HepG2 (cell line): ENCODE data around the gene MILR1. TPM values are rescaled to one million over a fixed set of nuclear protein-coding genes. Genes with fewer than 3 reads are reported as not detected.
A peak's percentile ranks its signal among the peaks of the same experiment; 100 is the strongest.

Experiments
- ARNTL ChIP-seq: sonication (generic); formaldehyde crosslinking; IDR thresholded peaks from 2 replicates; pipeline ENCODE4 v1.4.0; 2020; ENCODE audit warnings: mild to moderate bottlenecking, missing genetic modification reagents
- ATF3 ChIP-seq: sonication (generic); formaldehyde crosslinking; IDR thresholded peaks from 2 replicates; pipeline ENCODE4 v1.4.0; 2020; ENCODE audit warnings: missing genetic modification reagents
- CSRNP2 ChIP-seq: sonication (generic); formaldehyde crosslinking; conservative IDR thresholded peaks from 2 replicates; pipeline ENCODE4 v1.8.0; 2022; ENCODE audit warnings: low read depth, missing genetic modification reagents
- GRHL1 ChIP-seq: sonication (generic); formaldehyde crosslinking; conservative IDR thresholded peaks from 2 replicates; pipeline ENCODE4 v1.8.0; 2022; ENCODE audit warnings: missing genetic modification reagents
- LRRFIP1 ChIP-seq: sonication (generic); formaldehyde crosslinking; conservative IDR thresholded peaks from 2 replicates; pipeline ENCODE4 v1.4.0; 2020; ENCODE audit warnings: missing genetic modification reagents
- RCOR2 ChIP-seq: IDR thresholded peaks from 2 replicates; pipeline ENCODE4 v1.6.1; 2016; ENCODE audit warnings: missing biosample characterization, missing genetic modification reagents
- SOX5 ChIP-seq: IDR thresholded peaks from 2 replicates; pipeline ENCODE4 v1.6.1; 2016; ENCODE audit warnings: borderline replicate concordance
- SP4 ChIP-seq: sonication (generic); formaldehyde crosslinking; IDR thresholded peaks from 2 replicates; pipeline ENCODE4 v1.8.1; 2023; ENCODE audit warnings: mild to moderate bottlenecking, missing genetic modification reagents
- SUZ12 ChIP-seq: fragments of 150-350 bp; IDR thresholded peaks from 2 replicates; pipeline ENCODE4 v1.6.1; 2014; ENCODE audit warnings: low read depth, low read length
- TFDP2 ChIP-seq: sonication (generic); formaldehyde crosslinking; IDR thresholded peaks from 2 replicates; pipeline ENCODE4 v1.4.0; 2020; ENCODE audit warnings: missing genetic modification reagents
- ZBTB34 ChIP-seq: sonication (generic); formaldehyde crosslinking; IDR thresholded peaks from 2 replicates; pipeline ENCODE4 v1.8.0; 2022; ENCODE audit warnings: mild to moderate bottlenecking, missing genetic modification reagents
- ZHX1 ChIP-seq: sonication (generic); formaldehyde crosslinking; IDR thresholded peaks from 2 replicates; pipeline ENCODE4 v1.8.1; 2022; ENCODE audit warnings: low read depth, mild to moderate bottlenecking, missing genetic modification reagents
- ZMYM2 ChIP-seq: sonication (generic); formaldehyde crosslinking; IDR thresholded peaks from 2 replicates; pipeline ENCODE4 v1.8.0; 2022; ENCODE audit warnings: mild to moderate bottlenecking, missing genetic modification reagents
- ZNF224 ChIP-seq: sonication (generic); formaldehyde crosslinking; IDR thresholded peaks from 2 replicates; pipeline ENCODE4 v1.5.0; 2020; ENCODE audit warnings: mild to moderate bottlenecking, missing genetic modification reagents
- ZNF788 ChIP-seq: sonication (generic); formaldehyde crosslinking; IDR thresholded peaks from 2 replicates; pipeline ENCODE4 v1.5.0; 2020; ENCODE audit warnings: mild to moderate bottlenecking, missing genetic modification reagents, borderline replicate concordance
- polyA plus RNA-seq, 8 experiments: library from polyadenylated mRNA; depleted of rRNA in 3 of 8; stranded (reverse) in 7 of 8; unstranded in 1 of 8; fragments of >200 nt; fragmentation: Illumina TruSeq in 4 of 8; extraction: Trizol in 4 of 8; gene quantifications; 2 replicates each; pipeline versions ENCODE4 v1.2.1 to v1.2.3, GENCODE V29; 2011 to 2016; ENCODE audit warnings: low read depth in 4 of 8, missing spikeins in 1 of 8, mixed read lengths in 1 of 8; ENCODE audit not compliant: insufficient read depth in 1 of 8
- total RNA-seq, 5 experiments: library from RNA; depleted of rRNA; stranded (reverse); fragments of >200 nt; fragmentation: Illumina TruSeq; extraction: Trizol; gene quantifications; 2 replicates each; pipeline ENCODE4 v1.2.3, GENCODE V29; 2016; ENCODE audit warnings: low read depth in 1 of 5

MILR1 gene
- total and polyA plus RNA-seq, 2 of the 13 experiments (the other 11 are each of a cell fraction or from before 2014, with no cell fraction given) = 0.27 to 1.7 TPM

GRCh38 chr17:64506576-64507412, 57.9 kb downstream of the MILR1 start, which contains the start of gene CEP95 (continued):
- TF ChIP-seq ZBTB34 (CRISPR knock-in tag) (no peak; the same call in 1 of the 2 replicates), TFDP2 (peak; percentile 93), RCOR2 (CRISPR knock-in tag) (no peak; the same call in 1 of the 2 replicates), ATF3 (CRISPR knock-in tag) (no peak), ARNTL (CRISPR knock-in tag) (peak; percentile 99), SP4 (CRISPR knock-in tag) (peak; percentile 88), GRHL1 (no peak), ZNF224 (CRISPR knock-in tag) (0 out of 2 replicates have a peak, but pooled peaks have one; percentile 83), SOX5 (CRISPR knock-in tag) (peak; percentile 21; the same call in 1 of the 2 replicates), ZHX1 (CRISPR knock-in tag) (no peak), CSRNP2 (CRISPR knock-in tag) (no peak), LRRFIP1 (no peak), ZNF788 (CRISPR knock-in tag) (peak; percentile 87; the same call in 1 of the 2 replicates), SUZ12 (no peak), ZMYM2 (CRISPR knock-in tag) (peak; percentile 81; the same call in 1 of the 2 replicates)
